RWPE2 (cell line): ENCODE data around the gene ABHD2.

Source experiments
- ATAC-seq: fragments of 200-7000 bp; cut with Tn5 transposase; 3 replicates; pipeline ENCODE4 v1.9.1; 2021; ENCODE audit warnings: low read depth
- DNase-seq: peaks from one replicate; pipeline ENCODE4 v3.0.0-alpha.2; 2020; ENCODE audit warnings: low spot score
- H3K27ac ChIP-seq: fragments of 450-650 bp; 2 replicates; pipeline ENCODE4 v1.5.1; 2017; ENCODE audit warnings: mild to moderate bottlenecking; ENCODE audit not compliant: poor library complexity, severe bottlenecking
- H3K27me3 ChIP-seq: fragments of 250-450 bp; sonication (Bioruptor Pico); 2 replicates; pipeline ENCODE4 v1.5.1; 2021; ENCODE audit warnings: mild to moderate bottlenecking, moderate library complexity; ENCODE audit not compliant: insufficient read depth, poor library complexity, severe bottlenecking
- H3K36me3 ChIP-seq: fragments of 250-450 bp; sonication (Bioruptor Pico); 2 replicates; pipeline ENCODE4 v1.5.1; 2020; ENCODE audit warnings: low read depth, mild to moderate bottlenecking, moderate library complexity
- H3K4me1 ChIP-seq: fragments of 250-450 bp; sonication (Bioruptor Pico); 2 replicates; pipeline ENCODE4 v1.5.1; 2021; ENCODE audit warnings: mild to moderate bottlenecking, moderate library complexity; ENCODE audit not compliant: insufficient read depth, poor library complexity, severe bottlenecking
- H3K4me3 ChIP-seq: fragments of 250-450 bp; sonication (Bioruptor Pico); 2 replicates; pipeline ENCODE4 v1.5.1; 2021; ENCODE audit warnings: mild to moderate bottlenecking, moderate library complexity; ENCODE audit not compliant: severe bottlenecking
- H3K9me3 ChIP-seq: fragments of 250-450 bp; sonication (Bioruptor Pico); 2 replicates; pipeline ENCODE4 v1.5.1; 2021; ENCODE audit warnings: mild to moderate bottlenecking, moderate library complexity; ENCODE audit not compliant: severe bottlenecking
- CTCF ChIP-seq: fragments of 450-650 bp; IDR thresholded peaks from one replicate; pipeline ENCODE4 v1.5.1; 2017; ENCODE audit warnings: mild to moderate bottlenecking, moderate library complexity; ENCODE audit not compliant: poor library complexity, severe bottlenecking

ABHD2 gene

DNA sequence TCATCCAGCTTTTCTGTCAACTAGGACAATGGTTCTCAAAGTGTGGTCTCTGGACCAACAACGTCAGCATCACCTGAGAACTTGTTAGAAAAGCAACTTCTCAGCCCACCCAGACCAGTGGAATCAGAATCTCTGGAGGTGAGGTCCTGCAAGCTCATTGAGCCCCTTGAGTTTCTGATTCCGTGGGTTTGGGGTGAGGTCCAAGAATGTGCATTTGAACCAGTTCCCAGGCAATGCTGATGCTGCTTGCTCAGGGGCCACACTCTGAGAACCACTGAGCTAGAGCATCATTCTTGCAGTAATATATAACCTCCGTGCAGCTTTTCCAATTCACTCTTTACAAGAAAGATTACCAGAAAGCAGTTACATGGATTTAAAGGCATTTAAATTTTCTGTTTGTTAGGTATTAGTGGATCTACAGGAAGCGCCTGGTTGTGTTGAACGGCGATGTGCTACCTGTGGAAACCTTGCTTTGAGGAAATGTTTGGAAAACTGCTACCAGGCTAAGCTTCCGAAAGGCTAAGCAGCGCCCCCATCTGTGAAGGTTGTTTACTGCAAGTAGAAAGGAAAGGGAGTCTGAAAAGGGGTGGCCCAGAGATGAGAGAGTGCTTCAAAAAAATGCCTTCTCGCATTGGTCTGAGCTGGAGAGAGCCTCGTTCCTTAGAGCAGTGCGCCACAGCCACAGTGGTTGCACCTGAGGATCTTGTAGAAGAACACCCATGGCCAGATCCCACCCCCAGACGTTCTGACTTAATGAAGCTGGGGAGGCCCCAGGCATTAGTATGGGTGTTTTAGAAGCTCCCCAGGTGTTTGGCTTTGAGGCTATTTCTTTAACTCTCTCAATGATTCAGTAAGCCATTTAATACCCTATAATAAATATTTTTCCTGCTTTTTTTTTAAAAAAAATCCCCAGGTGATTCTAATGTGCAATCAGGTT lies 83.1 kb downstream of the ABHD2 start:
- ATAC-seq, result no peak

DNA sequence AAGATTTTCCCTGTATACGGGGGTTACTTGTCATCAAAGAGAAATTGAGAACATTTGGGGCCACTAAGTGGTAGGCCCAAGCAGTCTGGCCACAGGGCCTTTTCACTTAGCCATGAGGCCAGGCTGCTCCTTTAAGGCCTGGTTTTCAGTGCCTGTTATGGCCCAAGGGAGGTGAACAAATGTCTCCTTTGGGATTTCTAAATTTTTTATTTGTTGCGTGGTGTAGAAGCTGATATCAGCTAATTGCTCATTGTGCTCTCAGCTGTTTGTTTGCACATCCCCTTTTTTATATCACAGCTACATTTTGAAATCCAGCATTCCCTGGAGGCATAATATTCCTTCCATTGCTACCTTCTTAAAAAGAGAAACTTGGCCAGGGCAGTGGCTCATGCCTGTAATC lies 84.7 kb downstream of the ABHD2 start:
- no peak for DNase-seq

More for the DNA sequence above, 83.1 kb downstream of the ABHD2 start:
- peaks cover 30% of the 10 kb centered on the region for H3K4me1 ChIP-seq
- peak; percentile 88 for TF ChIP-seq CTCF
- H3K4me3 ChIP-seq, result no peak overlapping the region
- H3K27ac ChIP-seq, result no peak overlapping the region
- no peaks in the 10 kb centered on the region for H3K27me3 ChIP-seq
- H3K9me3 ChIP-seq, result no peaks in the 10 kb centered on the region
- peaks cover 29% of the 10 kb centered on the region for H3K36me3 ChIP-seq
- DNase-seq, result no peak

GRCh38 chr15:89174476-89174875 lies 86.2 kb downstream of the ABHD2 start:
- TF ChIP-seq CTCF, result no peak
- no peaks in the 10 kb centered on the region for H3K9me3 ChIP-seq
- no peaks in the 10 kb centered on the region for H3K4me1 ChIP-seq
- H3K27me3 ChIP-seq, result no peaks in the 10 kb centered on the region
- no peak overlapping the region for H3K4me3 ChIP-seq
- H3K36me3 ChIP-seq, result peaks cover 53% of the 10 kb centered on the region
- ATAC-seq (no peak), DNase-seq (no peak)
- no peak overlapping the region for H3K27ac ChIP-seq

More for the DNA sequence above, 84.7 kb downstream of the ABHD2 start:
- Histone ChIP-seq H3K27ac (no peak overlapping the region), H3K27me3 (no peaks in the 10 kb centered on the region), H3K9me3 (no peaks in the 10 kb centered on the region), H3K4me1 (peaks cover 15% of the 10 kb centered on the region), H3K36me3 (peaks cover 43% of the 10 kb centered on the region), H3K4me3 (no peak overlapping the region)
- no peak for ATAC-seq
- TF ChIP-seq CTCF, result no peak

- Histone ChIP-seq H3K27ac (no peak overlapping the region), H3K9me3 (no peaks in the 10 kb centered on the region), H3K4me1 (no peaks in the 10 kb centered on the region), H3K36me3 (peaks cover 49% of the 10 kb centered on the region), H3K27me3 (no peaks in the 10 kb centered on the region), H3K4me3 (no peak overlapping the region)
- no peak for TF ChIP-seq CTCF
- ATAC-seq (no peak), DNase-seq (no peak)
Observed at GRCh38 chr15:89175617-89176191, 87.4 kb downstream of the ABHD2 start.
